KMS-11 (cell line): ENCODE data around the gene ZSWIM3.

Source experiments
- H2AFZ ChIP-seq: fragments of 200-600 bp; sonication (generic); 2 replicates; pipeline ENCODE4 v1.6.1; 2016; ENCODE audit warnings: antibody characterized with exemption, mixed run types, low read depth
- H3K27ac ChIP-seq: fragments of 200-600 bp; sonication (generic); 2 replicates; pipeline ENCODE4 v1.6.1; 2016; ENCODE audit warnings: mild to moderate bottlenecking, mixed run types
- H3K27me3 ChIP-seq: fragments of 200-600 bp; sonication (generic); 2 replicates; pipeline ENCODE4 v1.6.1; 2017; ENCODE audit warnings: mild to moderate bottlenecking, low read depth, mixed run types, moderate library complexity; ENCODE audit not compliant: insufficient read depth
- H3K36me3 ChIP-seq: fragments of 200-600 bp; sonication (generic); 2 replicates; pipeline ENCODE4 v1.6.1; 2017; ENCODE audit warnings: mild to moderate bottlenecking, mixed run types; ENCODE audit not compliant: insufficient read depth
- H3K4me1 ChIP-seq: fragments of 200-600 bp; sonication (generic); 2 replicates; pipeline ENCODE4 v1.6.1; 2016; ENCODE audit warnings: mild to moderate bottlenecking, low read depth, mixed run types; ENCODE audit not compliant: poor library complexity, severe bottlenecking
- H3K4me2 ChIP-seq: fragments of 200-600 bp; sonication (generic); 2 replicates; pipeline ENCODE4 v1.7.0; 2016; ENCODE audit warnings: mild to moderate bottlenecking, mixed run types
- H3K4me3 ChIP-seq: fragments of 200-600 bp; sonication (generic); IDR thresholded peaks from 2 replicates; pipeline ENCODE4 v1.6.1; 2017; ENCODE audit warnings: low read depth, low read length, mixed read lengths; ENCODE audit not compliant: insufficient read depth
- H3K79me2 ChIP-seq: fragments of 200-600 bp; sonication (generic); 2 replicates; pipeline ENCODE4 v1.6.1; 2016; ENCODE audit warnings: low read depth, mixed run types; ENCODE audit not compliant: insufficient read depth
- H3K9ac ChIP-seq: fragments of 200-600 bp; sonication (generic); 2 replicates; pipeline ENCODE4 v1.6.1; 2016; ENCODE audit warnings: mild to moderate bottlenecking, mixed run types
- H4K20me1 ChIP-seq: fragments of 200-600 bp; sonication (generic); 2 replicates; pipeline ENCODE4 v1.6.1; 2016; ENCODE audit warnings: mild to moderate bottlenecking, mixed run types; ENCODE audit not compliant: insufficient read depth
- TF ChIP-seq, protein P1 (sequence below): fragments of 200-600 bp; sonication (generic); conservative IDR thresholded peaks from 2 replicates; pipeline ENCODE4 v1.6.1; 2017; ENCODE audit warnings: low read depth, mild to moderate bottlenecking, antibody characterized with exemption, low read length, moderate library complexity, mixed read lengths

The ZSWIM3 gene

DNA sequence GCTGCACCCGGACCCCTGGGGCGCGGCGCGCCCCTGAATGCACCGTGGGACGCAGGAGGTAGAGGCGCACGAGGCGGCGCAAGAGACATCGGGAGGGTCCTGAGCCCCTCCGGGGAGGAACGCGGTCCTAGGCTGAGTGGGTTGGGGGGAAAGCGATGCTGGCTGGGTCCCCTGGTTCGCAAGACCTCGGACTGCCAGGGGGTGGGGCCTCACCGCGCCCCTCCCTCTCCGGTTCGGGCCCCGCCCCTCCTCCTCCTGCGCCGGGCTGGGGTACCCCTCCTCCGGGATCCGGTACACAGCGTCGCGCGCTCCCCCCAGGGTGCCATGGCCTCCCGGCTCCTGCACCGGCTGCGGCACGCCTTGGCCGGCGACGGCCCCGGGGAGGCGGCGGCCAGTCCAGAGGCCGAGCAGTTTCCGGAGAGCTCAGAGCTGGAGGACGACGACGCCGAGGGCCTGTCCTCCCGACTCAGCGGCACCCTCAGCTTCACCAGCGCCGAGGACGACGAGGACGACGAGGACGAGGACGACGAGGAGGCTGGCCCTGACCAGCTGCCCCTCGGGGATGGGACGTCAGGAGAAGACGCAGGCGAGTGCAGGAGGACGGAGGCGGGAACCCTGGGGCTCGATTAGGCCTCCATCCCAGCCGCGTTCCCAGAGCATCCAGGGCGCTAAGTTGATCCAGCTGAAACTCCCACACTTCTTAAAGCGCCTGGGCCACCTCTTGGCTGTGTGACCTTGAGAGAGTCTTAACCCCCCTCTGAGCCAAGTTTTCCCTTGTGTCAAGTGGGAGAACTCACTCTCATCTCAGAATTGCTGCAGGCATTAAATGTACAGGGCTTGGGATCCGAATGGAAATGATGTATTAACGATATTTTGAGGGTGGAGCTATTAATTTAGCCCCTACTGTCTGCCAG lies 23.3 kb upstream of the ZSWIM3 start:
- Histone ChIP-seq H3K27ac (no peak overlapping the region), H4K20me1 (no peaks in the 10 kb centered on the region), H3K79me2 (no peaks in the 10 kb centered on the region), H2AFZ (peak overlapping the region; percentile 95), H3K4me1 (peaks cover 16% of the 10 kb centered on the region), H3K27me3 (no peaks in the 10 kb centered on the region), H3K36me3 (no peaks in the 10 kb centered on the region), H3K4me3 (no peak overlapping the region), H3K4me2 (peak overlapping the region; percentile 61), H3K9ac (peak overlapping the region; percentile 51)
- TF ChIP-seq, protein P1, sequence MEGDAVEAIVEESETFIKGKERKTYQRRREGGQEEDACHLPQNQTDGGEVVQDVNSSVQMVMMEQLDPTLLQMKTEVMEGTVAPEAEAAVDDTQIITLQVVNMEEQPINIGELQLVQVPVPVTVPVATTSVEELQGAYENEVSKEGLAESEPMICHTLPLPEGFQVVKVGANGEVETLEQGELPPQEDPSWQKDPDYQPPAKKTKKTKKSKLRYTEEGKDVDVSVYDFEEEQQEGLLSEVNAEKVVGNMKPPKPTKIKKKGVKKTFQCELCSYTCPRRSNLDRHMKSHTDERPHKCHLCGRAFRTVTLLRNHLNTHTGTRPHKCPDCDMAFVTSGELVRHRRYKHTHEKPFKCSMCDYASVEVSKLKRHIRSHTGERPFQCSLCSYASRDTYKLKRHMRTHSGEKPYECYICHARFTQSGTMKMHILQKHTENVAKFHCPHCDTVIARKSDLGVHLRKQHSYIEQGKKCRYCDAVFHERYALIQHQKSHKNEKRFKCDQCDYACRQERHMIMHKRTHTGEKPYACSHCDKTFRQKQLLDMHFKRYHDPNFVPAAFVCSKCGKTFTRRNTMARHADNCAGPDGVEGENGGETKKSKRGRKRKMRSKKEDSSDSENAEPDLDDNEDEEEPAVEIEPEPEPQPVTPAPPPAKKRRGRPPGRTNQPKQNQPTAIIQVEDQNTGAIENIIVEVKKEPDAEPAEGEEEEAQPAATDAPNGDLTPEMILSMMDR = no peak

- Histone ChIP-seq H3K4me1 (peaks cover 16% of the 10 kb centered on the region), H3K9ac (no peak overlapping the region), H3K4me3 (no peak overlapping the region), H3K27me3 (no peaks in the 10 kb centered on the region), H3K79me2 (no peaks in the 10 kb centered on the region), H3K27ac (no peak overlapping the region), H3K36me3 (no peaks in the 10 kb centered on the region), H2AFZ (no peak overlapping the region), H4K20me1 (no peaks in the 10 kb centered on the region), H3K4me2 (no peak overlapping the region; the same call in 1 of the 2 replicates)
- TF ChIP-seq, protein P1 = no peak
Observed at GRCh38 chr20:45834797-45835161, 22.6 kb upstream of the ZSWIM3 start.

- Histone ChIP-seq H3K4me2 (no peak overlapping the region), H3K79me2 (no peaks in the 10 kb centered on the region), H3K27me3 (no peaks in the 10 kb centered on the region), H3K4me3 (no peak overlapping the region), H3K36me3 (no peaks in the 10 kb centered on the region), H3K9ac (no peak overlapping the region), H2AFZ (no peak overlapping the region), H3K27ac (no peak overlapping the region), H3K4me1 (peaks cover 16% of the 10 kb centered on the region), H4K20me1 (no peaks in the 10 kb centered on the region)
- TF ChIP-seq, protein P1 = no peak
Observed at GRCh38 chr20:45835329-45835765, 22.1 kb upstream of the ZSWIM3 start.

DNA sequence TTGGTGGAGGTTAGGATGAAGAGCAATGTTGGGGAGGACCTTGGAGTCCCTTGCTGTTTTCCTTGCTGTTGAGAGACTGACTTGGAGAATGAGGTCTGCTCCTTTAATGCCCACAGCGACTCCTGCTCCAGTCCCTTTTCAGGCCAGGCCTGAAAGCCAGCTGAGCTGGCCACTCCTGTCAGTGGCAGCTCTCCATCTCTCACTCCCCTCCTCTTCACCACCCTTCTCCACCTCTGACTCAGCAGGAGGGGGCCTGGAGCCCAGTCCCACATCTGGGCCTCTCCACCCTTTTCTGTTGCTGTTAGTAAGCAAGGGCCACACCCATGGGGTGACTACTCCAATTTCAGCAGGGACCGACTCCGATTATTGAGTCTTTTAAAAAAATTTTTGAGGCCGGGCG lies 21.6 kb upstream of the ZSWIM3 start:
- Histone ChIP-seq H3K27ac (no peak overlapping the region), H3K27me3 (no peaks in the 10 kb centered on the region), H4K20me1 (no peaks in the 10 kb centered on the region), H3K4me2 (no peak overlapping the region), H3K9ac (no peak overlapping the region), H3K4me3 (no peak overlapping the region), H2AFZ (no peak overlapping the region), H3K36me3 (no peaks in the 10 kb centered on the region), H3K4me1 (peaks cover 16% of the 10 kb centered on the region), H3K79me2 (no peaks in the 10 kb centered on the region)
- TF ChIP-seq, protein P1 = no peak
